ENCODE results near the gene MLLT11.

GRCh38 chr1:151056149-151056548, 4.0 kb upstream of the MLLT11 start:
- no peak for TF ChIP-seq EP300 (IDR thresholded peaks at IDR 0.05; ENCODE audit: borderline replicate concordance in 1 of 2, control insufficient read depth in 1 of 2, low read depth in 2 of 2, low read length in 2 of 2)
- TF ChIP-seq HCFC1 (IDR thresholded peaks at IDR 0.05; ENCODE audit: low read length) = no peak
- 0 out of 2 replicates have a peak, but pooled peaks have one; percentile 25 for TF ChIP-seq RUNX3 (IDR thresholded peaks at IDR 0.05; ENCODE audit: low read length)
- TF ChIP-seq CTCF (IDR thresholded peaks at IDR 0.05 in 2 of 3, conservative IDR thresholded peaks at IDR 0.05 in 1 of 3; ENCODE audit: control insufficient read depth in 2 of 3, extremely low read depth in 1 of 3, insufficient read depth in 1 of 3, low read depth in 3 of 3, low read length in 3 of 3) = no peak
- no peak for TF ChIP-seq FOXM1 (IDR thresholded peaks at IDR 0.05; ENCODE audit: low read depth, low read length)

Measured in GM12878 (cell line).